Stimulated activated CD8-positive, alpha-beta memory T cell treated with anti-CD3 and anti-CD28 coated beads, Interleukin-15, amount 100 ng/mL, for 48 hours (primary cell): ENCODE data around the gene ZNF776.
"Not testable (repeated sequence)": the region's sequence is repeated elsewhere in the genome, so short reads cannot be mapped to it uniquely, and the experiment has no call there.

ENCODE experiments used
- DNase-seq, 2 donors: peaks; one replicate each; pipeline ENCODE4 v3.0.0-alpha.2; 2020; ENCODE audit warnings: low read depth in 2 of 2

ZNF776 gene

GRCh38 chr19:57746580-57747471 is at the start of gene ZNF776:
TSS of gene ZNF776 (plus strand) at chr19:57746815. CDS start at chr19:57747059, 244 bp downstream.
- DNase-seq, result peak; percentile 59 to 70

DNA sequence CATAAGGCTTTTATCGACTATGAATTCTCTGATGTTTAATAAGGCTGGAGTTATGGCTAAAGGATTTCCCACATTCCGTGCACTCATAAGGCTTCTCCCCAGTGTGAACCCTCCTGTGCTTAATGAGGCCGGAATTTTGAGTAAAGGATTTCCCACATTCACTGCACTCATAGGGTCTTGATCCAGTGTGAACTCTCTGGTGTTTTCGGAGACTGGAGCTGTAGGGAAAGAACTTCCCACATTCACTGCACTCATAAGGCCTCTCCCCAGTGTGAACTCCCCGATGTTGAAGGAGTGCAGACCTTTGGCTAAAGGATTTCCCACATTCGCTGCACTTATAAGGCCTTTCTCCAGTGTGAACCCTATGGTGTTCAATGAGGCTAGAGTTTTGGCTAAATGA is 45.0 kb upstream of the ZNF776 start:
- no peak for DNase-seq

- DNase-seq, result no peak
These were observed 40.3 kb upstream of the ZNF776 start for GRCh38 chr19:57706346-57706745.

GRCh38 chr19:57708641-57709361 is 37.8 kb upstream of the ZNF776 start, which contains the start of gene ZNF154:
TSS of gene ZNF154 (minus strand) at chr19:57709204. CDS start at chr19:57708971, 233 bp downstream.
- peak in 1 of 2 donors; percentile 3 for DNase-seq

GRCh38 chr19:57709616-57710015 is 37.0 kb upstream of the ZNF776 start:
- no peak for DNase-seq

GRCh38 chr19:57712222-57712621 is 34.4 kb upstream of the ZNF776 start:
- no peak for DNase-seq

GRCh38 chr19:57719424-57719823 is 27.2 kb upstream of the ZNF776 start:
- no peak for DNase-seq

GRCh38 chr19:57719901-57720519 is 26.6 kb upstream of the ZNF776 start:
- no peak for DNase-seq

- no peak for DNase-seq
These were observed 25.7 kb upstream of the ZNF776 start for GRCh38 chr19:57720878-57721277.

GRCh38 chr19:57738320-57738719 is 8.3 kb upstream of the ZNF776 start:
- DNase-seq, result not testable (repeated sequence)

DNA sequence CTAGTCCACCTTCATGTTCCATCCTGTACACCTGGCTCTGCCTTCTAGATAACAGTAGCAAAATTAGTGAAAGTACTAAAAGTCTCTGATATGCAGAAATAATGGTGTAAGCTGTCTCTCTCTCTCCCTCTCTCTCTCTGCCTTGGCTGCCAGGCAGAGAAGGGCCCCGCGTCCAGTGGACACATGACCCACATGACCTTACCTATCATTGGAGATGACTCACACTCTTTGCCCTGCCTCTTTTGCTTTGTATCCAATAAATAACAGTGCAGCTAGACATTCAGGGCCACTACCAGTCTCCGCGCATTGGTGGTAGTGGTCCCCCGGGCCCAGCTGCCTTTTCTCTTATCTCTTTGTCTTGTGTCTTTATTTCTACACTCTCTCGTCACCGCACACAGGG is 7.8 kb upstream of the ZNF776 start:
- not testable (repeated sequence) for DNase-seq

GRCh38 chr19:57747472-57747807 is 825 bp downstream of the ZNF776 start:
- DNase-seq, result no peak

- no peak for DNase-seq
These were observed 1.4 kb downstream of the ZNF776 start for GRCh38 chr19:57748029-57748428.

GRCh38 chr19:57754091-57754673 is 7.6 kb downstream of the ZNF776 start:
- no peak for DNase-seq

- DNase-seq, result no peak
These were observed 8.4 kb downstream of the ZNF776 start for GRCh38 chr19:57755031-57755430.

DNA sequence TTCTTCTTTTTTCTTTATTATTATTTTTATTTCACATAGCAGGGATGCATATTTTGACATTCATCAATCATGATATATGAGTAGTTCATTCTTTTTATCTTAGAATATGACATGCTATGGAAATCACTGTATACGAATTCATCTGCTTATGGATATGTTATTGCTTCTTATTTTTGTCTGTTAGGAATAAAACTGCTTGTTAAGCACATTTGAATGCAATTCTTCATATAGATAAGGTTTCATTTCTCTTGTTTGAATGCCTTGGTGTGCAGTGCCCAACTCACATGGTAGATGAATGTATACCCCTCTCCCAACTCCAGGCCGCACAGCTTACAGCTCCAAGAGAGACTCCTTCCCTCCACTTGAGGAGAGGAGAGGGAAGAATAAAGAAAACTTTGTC is 11.3 kb downstream of the ZNF776 start:
- no peak for DNase-seq

GRCh38 chr19:57759096-57759495 is 12.5 kb downstream of the ZNF776 start:
- DNase-seq, result no peak

DNA sequence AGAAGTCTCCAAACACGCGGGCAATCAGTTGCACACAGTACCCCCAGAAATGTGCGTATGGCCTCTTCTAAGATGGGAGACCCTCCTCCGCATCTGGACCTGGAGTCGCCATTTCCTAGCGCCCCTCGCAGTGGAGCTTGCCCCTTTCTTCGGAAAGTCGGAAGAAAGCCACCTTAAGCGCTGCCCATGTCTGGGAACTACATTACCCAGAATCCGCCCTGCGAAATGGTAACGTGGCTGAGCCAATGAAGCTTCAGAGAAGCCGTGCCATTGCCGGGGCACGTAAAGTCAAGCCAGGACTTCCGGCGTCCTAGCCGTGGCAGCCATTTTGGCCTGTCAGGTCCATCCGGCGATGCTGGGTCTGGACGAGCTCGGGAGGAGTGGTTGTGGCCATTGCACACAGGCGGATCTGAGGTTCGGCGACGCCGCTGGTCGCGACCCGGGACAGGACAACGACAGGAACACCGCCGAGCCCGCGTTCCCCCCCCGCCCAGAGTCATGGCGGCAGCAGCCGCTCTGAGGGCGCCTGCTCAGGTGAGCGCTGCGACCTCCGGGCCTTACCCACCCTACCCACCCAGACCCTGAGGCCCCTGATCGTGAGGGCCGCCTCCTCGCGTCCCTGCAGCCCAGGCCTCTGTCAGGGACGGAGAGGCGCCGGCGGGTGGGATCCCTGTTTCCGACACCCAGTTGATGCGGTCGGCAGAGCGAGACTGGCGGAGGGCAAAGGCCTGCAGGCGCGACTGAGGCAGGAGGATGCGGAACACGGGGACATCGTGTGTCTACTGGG is 22.9 kb downstream of the ZNF776 start, which contains the start of gene ZNF586:
TSS of gene ZNF586 (plus strand) at position 332 of the 787 bp plus-strand sequence. CDS start at position 499, 167 bp downstream.
- peak; percentile 80 for DNase-seq

- no peak for DNase-seq
These were observed 24.8 kb downstream of the ZNF776 start for GRCh38 chr19:57771417-57771816.

DNA sequence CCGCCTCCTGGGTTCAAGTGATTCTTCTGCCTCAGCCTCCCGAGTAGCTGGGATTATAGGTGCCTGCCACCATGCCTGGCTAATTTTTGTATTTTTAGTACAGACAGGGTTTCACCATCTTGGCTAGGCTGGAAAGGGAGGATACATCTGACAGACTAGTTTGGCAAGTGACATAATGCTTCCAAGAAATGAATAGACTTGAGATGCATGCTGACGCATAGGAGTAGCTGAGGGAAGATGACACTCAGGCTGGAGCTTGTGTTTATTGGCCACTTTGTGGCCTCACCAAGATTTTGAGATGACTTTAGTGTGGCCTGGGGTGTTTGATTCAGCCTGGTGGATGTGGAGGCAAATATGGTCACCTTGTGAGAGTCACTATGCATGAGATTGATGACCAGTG is 26.9 kb downstream of the ZNF776 start:
- DNase-seq, result no peak

GRCh38 chr19:57776764-57777296 is 30.2 kb downstream of the ZNF776 start:
- no peak for DNase-seq
